ENCODE results near the gene TAF3. TPM values are rescaled to one million over a fixed set of nuclear protein-coding genes. Genes with fewer than 3 reads are reported as not detected.

TAF3 gene
- total RNA-seq, 4 donors from 2014 or later = 11.7 to 12.6 (median 12.4) TPM

DNA sequence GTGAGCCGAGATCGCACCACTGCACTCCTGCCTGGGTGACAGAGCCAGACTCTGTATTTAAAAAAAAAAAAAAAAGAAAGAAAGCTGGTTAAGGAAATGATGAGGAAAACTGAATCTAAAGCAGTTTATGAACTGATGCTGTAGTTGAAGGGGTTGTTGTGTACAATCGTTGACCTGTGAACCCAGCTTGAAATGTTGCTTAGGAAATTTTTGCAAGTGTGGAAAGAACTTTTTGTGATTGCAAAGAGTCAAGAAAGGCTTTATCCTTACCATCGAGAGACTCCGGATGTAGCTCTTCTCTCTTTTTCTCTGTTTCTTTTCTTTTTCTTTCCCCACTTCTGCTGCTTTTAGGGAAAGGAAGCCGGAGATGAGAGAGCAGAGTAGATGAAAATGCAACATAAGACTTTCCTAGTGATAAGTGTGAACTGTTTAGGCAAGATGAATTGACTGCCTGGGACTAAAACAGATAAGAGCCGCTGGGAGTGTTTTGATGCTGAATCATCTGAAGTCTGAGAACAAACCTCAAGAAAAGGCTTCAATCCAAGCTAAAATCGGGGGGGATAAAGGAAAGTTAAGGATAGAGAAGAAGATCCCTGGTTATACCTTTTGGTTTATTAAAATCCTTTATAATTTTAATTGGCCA lies 69.0 kb downstream of the TAF3 start:
- Histone ChIP-seq H3K4me3 (no peak overlapping the region), H3K27me3 (no peaks in the 10 kb centered on the region), H3K4me1 (peaks cover 0 to 15% (median 0%) of the 10 kb centered on the region in 4 donors), H3K36me3 (no peaks in the 10 kb centered on the region), H3K9me3 (no peaks in the 10 kb centered on the region), H3K27ac (no peak overlapping the region)
- no peak for TF ChIP-seq EP300 (IDR thresholded peaks at IDR 0.05)
- no peak for TF ChIP-seq POLR2A (IDR thresholded peaks at IDR 0.05)
- TF ChIP-seq, protein P1, sequence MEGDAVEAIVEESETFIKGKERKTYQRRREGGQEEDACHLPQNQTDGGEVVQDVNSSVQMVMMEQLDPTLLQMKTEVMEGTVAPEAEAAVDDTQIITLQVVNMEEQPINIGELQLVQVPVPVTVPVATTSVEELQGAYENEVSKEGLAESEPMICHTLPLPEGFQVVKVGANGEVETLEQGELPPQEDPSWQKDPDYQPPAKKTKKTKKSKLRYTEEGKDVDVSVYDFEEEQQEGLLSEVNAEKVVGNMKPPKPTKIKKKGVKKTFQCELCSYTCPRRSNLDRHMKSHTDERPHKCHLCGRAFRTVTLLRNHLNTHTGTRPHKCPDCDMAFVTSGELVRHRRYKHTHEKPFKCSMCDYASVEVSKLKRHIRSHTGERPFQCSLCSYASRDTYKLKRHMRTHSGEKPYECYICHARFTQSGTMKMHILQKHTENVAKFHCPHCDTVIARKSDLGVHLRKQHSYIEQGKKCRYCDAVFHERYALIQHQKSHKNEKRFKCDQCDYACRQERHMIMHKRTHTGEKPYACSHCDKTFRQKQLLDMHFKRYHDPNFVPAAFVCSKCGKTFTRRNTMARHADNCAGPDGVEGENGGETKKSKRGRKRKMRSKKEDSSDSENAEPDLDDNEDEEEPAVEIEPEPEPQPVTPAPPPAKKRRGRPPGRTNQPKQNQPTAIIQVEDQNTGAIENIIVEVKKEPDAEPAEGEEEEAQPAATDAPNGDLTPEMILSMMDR (IDR thresholded peaks at IDR 0.05) = no peak
- WGBS, 2 donors = 53 to 61% methylated on average over 8 of the region's 8 CpGs
- DNase-seq (ENCODE audit: low spot score in 2 of 2) = no peak

DNA sequence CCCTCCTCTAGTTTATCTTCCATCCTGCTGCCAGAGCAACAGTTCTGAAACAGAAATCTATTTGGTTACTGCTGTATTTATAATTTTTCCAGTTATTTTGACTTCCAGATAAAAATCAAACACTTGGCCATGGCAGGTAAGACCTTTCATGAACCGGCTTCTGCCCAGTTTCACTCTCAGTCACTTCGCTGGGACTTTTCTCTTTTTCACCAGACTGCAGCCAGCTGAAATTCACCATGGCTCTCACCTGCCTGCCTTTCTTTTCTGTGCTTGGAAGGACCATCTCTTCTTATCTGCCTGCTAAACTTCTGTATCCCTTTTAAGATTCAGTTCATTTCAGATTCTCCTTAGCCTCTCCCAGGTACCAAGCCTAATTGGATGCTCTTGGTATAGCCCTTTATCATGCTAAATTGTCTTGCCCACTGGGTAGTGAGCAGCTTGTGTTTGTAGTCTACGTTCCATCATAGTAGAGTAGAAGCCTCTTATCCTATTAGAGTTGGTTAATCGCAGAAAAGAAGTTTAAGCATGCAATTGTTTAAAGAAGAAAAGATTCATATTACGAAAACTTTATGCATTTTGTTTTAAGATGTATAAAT lies 71.7 kb downstream of the TAF3 start:
- H3K4me1 ChIP-seq = peaks cover 0 to 17% (median 0%) of the 10 kb centered on the region in 4 donors
- no peak overlapping the region for H3K4me3 ChIP-seq
- no peaks in the 10 kb centered on the region for H3K9me3 ChIP-seq
- TF ChIP-seq EP300 (IDR thresholded peaks at IDR 0.05) (no peak), POLR2A (IDR thresholded peaks at IDR 0.05) (no peak)
- TF ChIP-seq, protein P1 (IDR thresholded peaks at IDR 0.05) = no peak
- no peak for DNase-seq (ENCODE audit: low spot score in 2 of 2)
- 96 to 97% methylated on average over 5 of the region's 5 CpGs for WGBS, 2 donors
- no peak overlapping the region for H3K27ac ChIP-seq
- no peaks in the 10 kb centered on the region for H3K27me3 ChIP-seq
- H3K36me3 ChIP-seq = no peaks in the 10 kb centered on the region

DNA sequence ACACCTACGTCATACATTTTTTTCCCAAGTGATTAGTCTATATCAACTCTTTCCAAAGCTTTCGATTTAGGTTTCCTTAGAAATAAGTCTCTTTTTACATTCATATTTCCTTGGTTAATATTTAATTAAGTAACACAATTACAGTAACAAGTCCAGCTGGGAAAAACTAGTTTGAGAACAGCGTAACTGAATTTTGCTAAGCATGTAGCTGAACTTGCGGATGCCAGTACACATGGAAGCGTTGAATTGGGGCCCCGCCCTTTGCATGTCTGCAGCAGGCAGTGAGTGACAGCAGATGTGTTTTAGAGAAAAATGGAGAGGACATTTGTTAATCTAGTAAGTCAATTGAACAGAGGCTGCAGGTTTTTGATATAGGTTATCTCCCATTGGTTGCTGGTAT lies 72.5 kb downstream of the TAF3 start:
- Histone ChIP-seq H3K4me1 (peaks cover 0 to 24% (median 0%) of the 10 kb centered on the region in 4 donors), H3K9me3 (no peaks in the 10 kb centered on the region), H3K27ac (no peak overlapping the region), H3K27me3 (no peaks in the 10 kb centered on the region), H3K4me3 (no peak overlapping the region), H3K36me3 (peaks cover 0 to 5% (median 0%) of the 10 kb centered on the region in 3 donors)
- 95 to 98% methylated on average over 6 of the region's 6 CpGs for WGBS, 2 donors
- TF ChIP-seq EP300 (IDR thresholded peaks at IDR 0.05) (no peak), POLR2A (IDR thresholded peaks at IDR 0.05) (no peak)
- TF ChIP-seq, protein P1 (IDR thresholded peaks at IDR 0.05) = no peak
- DNase-seq (ENCODE audit: low spot score in 2 of 2) = no peak

DNA sequence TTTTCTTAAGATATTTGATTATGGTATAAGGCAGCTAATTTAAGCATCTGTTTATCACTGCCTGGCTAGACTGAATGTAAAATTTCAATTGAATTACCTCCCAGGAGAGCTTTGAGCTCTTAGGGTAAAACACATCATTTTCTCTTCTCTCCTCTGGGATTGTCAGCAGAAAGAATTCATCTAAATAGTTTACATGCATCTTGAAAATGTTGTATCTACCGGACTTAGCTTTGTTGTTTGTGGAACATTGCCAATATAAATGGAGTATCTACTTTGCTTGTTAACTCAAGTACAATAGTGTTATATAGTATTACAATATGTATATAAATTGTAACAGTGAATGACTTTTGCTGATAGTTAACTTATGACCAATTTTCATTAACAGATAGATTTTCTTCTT lies 73.3 kb downstream of the TAF3 start:
- DNase-seq (ENCODE audit: low spot score in 2 of 2) = no peak
- Histone ChIP-seq H3K27me3 (no peaks in the 10 kb centered on the region), H3K4me3 (no peak overlapping the region), H3K4me1 (peaks cover 0 to 24% (median 0%) of the 10 kb centered on the region in 4 donors), H3K27ac (no peak overlapping the region), H3K9me3 (no peaks in the 10 kb centered on the region), H3K36me3 (peaks cover 0 to 10% (median 0%) of the 10 kb centered on the region in 3 donors)
- 26 to 35% methylated on average over 1 of the region's 1 CpG for WGBS, 2 donors
- TF ChIP-seq EP300 (IDR thresholded peaks at IDR 0.05) (no peak), POLR2A (IDR thresholded peaks at IDR 0.05) (no peak)
- TF ChIP-seq, protein P1 (IDR thresholded peaks at IDR 0.05) = no peak

DNA sequence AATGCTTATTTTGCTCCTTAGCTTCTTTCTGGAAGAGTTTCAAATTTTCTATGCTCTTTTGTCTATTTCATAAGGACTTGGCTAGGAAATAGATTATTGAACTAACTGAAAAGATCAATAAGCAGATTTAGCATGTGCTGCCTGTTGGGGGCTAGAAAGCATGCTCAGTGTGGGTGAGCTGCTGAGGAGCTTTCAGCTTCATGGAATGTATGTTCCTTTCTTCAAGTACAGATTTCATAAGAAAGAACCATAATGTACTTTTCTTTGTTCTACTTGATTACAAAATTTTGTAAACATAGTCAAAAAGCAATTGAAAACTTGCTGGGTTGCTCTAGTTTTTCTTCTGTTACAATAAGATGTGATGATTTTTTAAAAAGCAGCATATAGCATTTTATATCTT lies 73.8 kb downstream of the TAF3 start:
- Histone ChIP-seq H3K4me1 (peaks cover 0 to 20% (median 0%) of the 10 kb centered on the region in 4 donors), H3K27ac (no peak overlapping the region), H3K9me3 (no peaks in the 10 kb centered on the region), H3K36me3 (peaks cover 0 to 14% (median 0%) of the 10 kb centered on the region in 3 donors), H3K4me3 (no peak overlapping the region), H3K27me3 (no peaks in the 10 kb centered on the region)
- no peak for DNase-seq (ENCODE audit: low spot score in 2 of 2)
- no peak for TF ChIP-seq EP300 (IDR thresholded peaks at IDR 0.05)
- TF ChIP-seq, protein P1 (IDR thresholded peaks at IDR 0.05) = no peak
- TF ChIP-seq POLR2A (IDR thresholded peaks at IDR 0.05) = no peak
